Hypothalamus (tissue), 51 donors: ENCODE data around the gene AZIN2.
"Not testable (repeated sequence)": the region's sequence is repeated elsewhere in the genome, so short reads cannot be mapped to it uniquely, and the experiment has no call there.

ENCODE experiments used
- DNase-seq, 51 donors: peaks; one replicate each; lab custom pipeline; 2025; lab: John Stamatoyannopoulos, UW

AZIN2 gene

GRCh38 chr1:33092438-33092837, 11.5 kb downstream of the AZIN2 start:
- DNase-seq, result no peak

DNA sequence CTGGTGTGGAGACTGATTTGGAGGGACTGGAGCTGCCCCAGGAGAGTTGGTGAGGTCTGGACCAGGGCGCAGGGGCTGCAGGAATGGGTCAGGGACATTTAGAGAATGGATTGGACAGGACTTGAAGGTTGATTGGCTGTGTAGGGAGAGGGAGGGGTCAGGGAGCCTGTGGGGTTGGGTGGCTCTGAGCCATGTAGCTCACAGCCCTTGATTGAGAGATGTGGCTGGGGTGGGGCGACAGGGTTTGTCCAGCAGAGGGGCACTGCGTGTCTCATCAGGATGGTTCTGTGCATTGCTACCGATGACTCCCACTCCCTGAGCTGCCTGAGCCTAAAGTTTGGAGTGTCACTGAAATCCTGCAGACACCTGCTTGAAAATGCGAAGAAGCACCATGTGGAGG, 12.1 kb downstream of the AZIN2 start:
- DNase-seq, result no peak

GRCh38 chr1:33094486-33094885, 13.5 kb downstream of the AZIN2 start:
- DNase-seq, result no peak

DNA sequence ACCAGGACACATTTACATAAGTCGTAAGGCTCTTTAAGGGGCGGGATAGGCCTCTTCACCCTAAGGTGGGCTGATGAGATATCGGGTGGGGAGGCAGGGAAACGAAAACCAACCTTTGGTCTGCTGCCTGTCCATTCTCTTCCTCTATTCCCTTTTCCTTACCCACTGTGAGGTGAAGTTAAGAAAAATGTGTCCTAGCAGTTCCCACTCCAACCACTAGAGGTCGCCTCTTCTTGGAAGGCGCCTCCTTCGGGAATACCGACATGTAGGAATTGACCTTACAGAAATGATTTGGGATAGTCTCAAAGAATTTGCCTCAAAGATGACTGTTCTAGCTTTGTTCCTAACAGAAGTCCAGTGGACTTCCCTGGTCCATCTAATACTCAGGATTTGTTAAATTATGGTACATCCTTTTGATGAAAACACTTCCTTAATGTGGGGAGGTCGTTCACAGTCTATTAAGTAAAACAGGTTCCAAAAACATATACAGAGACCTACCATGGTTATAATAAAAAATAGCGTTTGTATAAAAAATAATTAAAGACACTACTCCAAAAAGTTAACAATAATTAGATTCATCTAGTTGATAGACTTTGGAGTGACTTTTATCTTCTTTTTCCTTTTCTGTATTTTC, 14.1 kb downstream of the AZIN2 start:
- peak in 26 of 51 donors; percentile 4 to 67 (median 30) for DNase-seq

DNA sequence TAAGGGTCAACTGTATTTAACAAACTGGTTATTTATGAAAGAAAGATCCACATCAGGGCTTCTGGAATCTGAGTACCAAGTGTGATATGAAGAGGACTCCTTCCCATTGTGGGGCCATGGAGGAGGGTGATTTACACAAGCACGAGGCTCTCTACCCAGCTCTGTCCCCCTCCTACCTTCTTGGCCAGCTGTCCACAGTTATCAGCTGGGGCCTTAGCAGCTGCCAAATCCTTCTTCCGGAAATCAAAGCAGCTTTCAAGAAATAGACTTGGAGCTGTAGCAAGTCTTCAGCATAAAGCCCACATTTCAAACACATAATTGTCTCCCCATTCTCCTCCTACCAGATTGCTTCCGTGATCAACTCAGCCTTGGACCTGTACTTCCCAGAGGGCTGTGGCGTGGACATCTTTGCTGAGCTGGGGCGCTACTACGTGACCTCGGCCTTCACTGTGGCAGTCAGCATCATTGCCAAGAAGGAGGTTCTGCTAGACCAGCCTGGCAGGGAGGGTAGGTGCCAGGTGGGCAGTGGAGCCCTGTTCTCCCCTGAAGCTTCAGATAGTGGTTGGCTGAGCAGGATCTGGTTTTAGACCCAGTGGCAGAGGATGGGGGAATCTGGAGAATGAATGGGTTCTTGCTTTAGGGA, 15.5 kb downstream of the AZIN2 start:
- DNase-seq, result peak in 1 of 51 donors; percentile 46

- DNase-seq, result no peak
Measured at GRCh38 chr1:33097137-33097611, 16.2 kb downstream of the AZIN2 start.

- no peak for DNase-seq
Measured at GRCh38 chr1:33097762-33098161, 16.8 kb downstream of the AZIN2 start.

- DNase-seq, result no peak
Measured at GRCh38 chr1:33098371-33098770, 17.4 kb downstream of the AZIN2 start.

GRCh38 chr1:33099290-33100118, 18.6 kb downstream of the AZIN2 start:
- DNase-seq, result no peak

DNA sequence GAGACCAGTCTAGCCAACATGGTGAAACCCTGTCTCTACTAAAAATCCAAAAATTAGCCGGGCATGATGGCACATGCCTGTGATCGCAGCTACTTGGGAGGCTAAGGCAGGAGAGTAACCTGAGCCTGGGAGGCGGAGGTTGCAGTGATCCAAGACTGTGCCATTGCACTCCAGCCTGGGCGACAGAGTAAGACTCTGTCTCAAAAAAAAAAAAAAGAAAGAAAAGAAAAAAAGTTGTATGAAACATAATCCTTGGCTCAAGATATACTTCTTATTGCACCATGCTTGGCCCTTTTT, 19.1 kb downstream of the AZIN2 start:
- DNase-seq, result not testable (repeated sequence)

GRCh38 chr1:33110477-33110876, 29.5 kb downstream of the AZIN2 start:
- DNase-seq, result no peak

DNA sequence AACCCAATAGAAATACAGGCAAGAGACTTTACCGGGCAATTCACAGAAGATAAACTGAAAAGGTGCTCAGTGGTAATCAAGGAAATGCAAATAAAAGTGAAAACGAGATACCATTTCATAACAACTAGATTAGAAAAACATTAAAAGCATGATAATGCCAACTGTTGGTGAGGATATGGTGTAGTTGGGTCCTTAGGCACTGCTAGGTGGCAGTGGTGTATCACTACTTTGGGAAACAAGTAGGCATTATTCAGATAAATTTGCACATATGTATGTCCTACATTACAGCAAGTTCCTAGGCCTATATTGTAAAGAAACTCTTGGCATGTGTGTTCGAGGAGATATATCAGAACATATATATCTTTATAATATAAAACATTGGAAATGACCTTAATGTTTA, 31.0 kb downstream of the AZIN2 start:
- no peak for DNase-seq

GRCh38 chr1:33117440-33118085, 36.6 kb downstream of the AZIN2 start:
- no peak for DNase-seq

- DNase-seq, result no peak
Measured at GRCh38 chr1:33118274-33118673, 37.3 kb downstream of the AZIN2 start.

- DNase-seq, result no peak
Measured at GRCh38 chr1:33119050-33119449, 38.1 kb downstream of the AZIN2 start.

- no peak for DNase-seq
Measured at GRCh38 chr1:33119532-33120217, 38.7 kb downstream of the AZIN2 start.

DNA sequence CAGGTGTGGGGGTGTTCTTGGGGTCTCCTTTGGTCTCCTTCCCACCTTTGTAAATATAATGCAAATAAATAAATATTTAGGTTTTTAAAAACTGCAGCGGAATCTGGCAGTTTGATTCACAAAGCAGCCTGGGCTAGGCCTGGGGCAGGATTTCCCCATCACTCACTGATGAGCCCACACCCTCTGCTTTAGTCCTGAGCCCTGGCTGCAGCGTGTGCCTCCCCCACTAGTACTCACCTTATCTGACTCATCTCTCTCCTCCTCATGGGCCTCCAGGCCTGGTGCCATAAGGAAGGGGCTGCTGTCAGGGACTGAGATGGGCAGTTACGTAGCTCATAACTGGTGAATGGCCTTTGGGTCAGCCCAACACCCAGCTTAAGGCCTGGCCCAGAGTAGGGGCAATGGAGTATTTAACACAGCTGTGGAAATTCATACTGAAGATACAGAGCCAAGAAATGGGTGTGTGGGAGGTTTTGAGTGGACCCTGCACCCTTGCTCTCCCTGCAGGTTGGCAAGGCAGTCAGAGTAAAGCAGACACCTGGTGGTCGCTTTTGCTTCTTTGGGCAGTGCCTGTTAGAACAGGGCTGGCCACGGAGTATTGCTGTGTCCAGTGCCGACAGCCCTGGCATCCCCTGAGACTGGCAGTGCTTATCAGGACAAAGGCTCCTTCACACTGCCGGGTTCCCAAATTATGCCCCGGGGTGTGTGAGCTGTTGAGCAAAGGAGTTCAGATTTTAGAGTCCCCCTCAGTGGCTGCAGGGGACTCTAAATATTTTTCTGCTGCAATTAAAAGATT, 39.7 kb downstream of the AZIN2 start:
- DNase-seq, result no peak

- no peak for DNase-seq
Measured at GRCh38 chr1:33121728-33122127, 40.8 kb downstream of the AZIN2 start.

GRCh38 chr1:33122483-33123178, 41.7 kb downstream of the AZIN2 start:
- DNase-seq, result no peak
